HepG2 (cell line): ENCODE data around the gene NAA38. TPM values are rescaled to one million over a fixed set of nuclear protein-coding genes. Genes with fewer than 3 reads are reported as not detected.

ENCODE experiments used
- ADNP ChIP-seq: sonication (generic); formaldehyde crosslinking; IDR thresholded peaks from 2 replicates; pipeline ENCODE4 v1.4.0; 2020; ENCODE audit warnings: missing genetic modification reagents
- AKAP8 ChIP-seq: sonication (generic); formaldehyde crosslinking; IDR thresholded peaks from 2 replicates; pipeline ENCODE4 v1.5.1; 2020; ENCODE audit warnings: mild to moderate bottlenecking, missing genetic modification reagents
- ATF7-NPFF ChIP-seq: sonication (generic); formaldehyde crosslinking; IDR thresholded peaks from 2 replicates; pipeline ENCODE4 v1.8.1; 2023; ENCODE audit warnings: mild to moderate bottlenecking, low read depth, missing genetic modification reagents, moderate library complexity
- EZH2 ChIP-seq: conservative IDR thresholded peaks from 2 replicates; pipeline ENCODE4 v1.6.1; 2012; ENCODE audit warnings: mild to moderate bottlenecking, low read depth, low read length, moderate library complexity
- FOXJ3 ChIP-seq: sonication (generic); formaldehyde crosslinking; IDR thresholded peaks from 2 replicates; pipeline ENCODE4 v1.4.0; 2020; ENCODE audit warnings: missing genetic modification reagents, mild to moderate bottlenecking, borderline replicate concordance
- JUND ChIP-seq: sonication (generic); formaldehyde crosslinking; IDR thresholded peaks from 2 replicates; pipeline ENCODE4 v1.8.0; 2022; ENCODE audit warnings: mild to moderate bottlenecking, missing genetic modification reagents
- KDM4B ChIP-seq: sonication (generic); formaldehyde crosslinking; IDR thresholded peaks from 2 replicates; pipeline ENCODE4 v1.4.0; 2020; ENCODE audit warnings: missing genetic modification reagents
- MYC ChIP-seq: sonication (generic); formaldehyde crosslinking; IDR thresholded peaks from 2 replicates; pipeline ENCODE4 v1.9.0; 2021; ENCODE audit warnings: missing genetic modification reagents, borderline replicate concordance
- RFX1 ChIP-seq: fragments of 450-650 bp; IDR thresholded peaks from 2 replicates; pipeline ENCODE4 v1.6.1; 2017
- SMC3 ChIP-seq: IDR thresholded peaks from 2 replicates; pipeline ENCODE4 v1.6.1; 2011; ENCODE audit warnings: low read length, improper control_type of control experiment
- SMYD3 ChIP-seq: sonication (generic); formaldehyde crosslinking; IDR thresholded peaks from 2 replicates; pipeline ENCODE4 v1.8.1; 2023; ENCODE audit warnings: mild to moderate bottlenecking, missing genetic modification reagents
- TIGD3 ChIP-seq: sonication (generic); formaldehyde crosslinking; IDR thresholded peaks from 2 replicates; pipeline ENCODE4 v1.5.1; 2020; ENCODE audit warnings: mild to moderate bottlenecking, missing genetic modification reagents, borderline replicate concordance
- U2AF1 ChIP-seq: fragments of 200-400 bp; formaldehyde crosslinking; optimal IDR thresholded peaks from 2 replicates; pipeline ENCODE3; 2017; ENCODE audit warnings: mild to moderate bottlenecking, low read depth, low read length
- ZBTB8A ChIP-seq: sonication (generic); formaldehyde crosslinking; IDR thresholded peaks from 2 replicates; pipeline ENCODE4 v1.4.0; 2020; ENCODE audit warnings: mild to moderate bottlenecking, low read depth, missing genetic modification reagents, borderline replicate concordance
- ZFYVE20 ChIP-seq: sonication (generic); formaldehyde crosslinking; IDR thresholded peaks from 2 replicates; pipeline ENCODE4 v1.8.0; 2023; ENCODE audit warnings: low read depth, mild to moderate bottlenecking, moderate library complexity, missing genetic modification reagents, borderline replicate concordance
- ZNF160 ChIP-seq: sonication (generic); formaldehyde crosslinking; IDR thresholded peaks from 2 replicates; pipeline ENCODE4 v1.8.0; 2022; ENCODE audit warnings: mild to moderate bottlenecking, inconsistent platforms, missing genetic modification reagents
- ZNF18 ChIP-seq: sonication (generic); formaldehyde crosslinking; IDR thresholded peaks from 2 replicates; pipeline ENCODE4 v1.8.0; 2022; ENCODE audit warnings: mild to moderate bottlenecking, missing genetic modification reagents; ENCODE audit not compliant: insufficient replicate concordance
- ZNF329 ChIP-seq: sonication (generic); formaldehyde crosslinking; IDR thresholded peaks from 2 replicates; pipeline ENCODE4 v1.9.0; 2021; ENCODE audit warnings: low read depth, mild to moderate bottlenecking, missing genetic modification reagents
- ZNF350 ChIP-seq: sonication (generic); formaldehyde crosslinking; IDR thresholded peaks from 2 replicates; pipeline ENCODE4 v1.4.0; 2020; ENCODE audit warnings: mild to moderate bottlenecking, low read depth, missing genetic modification reagents, borderline replicate concordance
- ZNF550 ChIP-seq: sonication (generic); formaldehyde crosslinking; IDR thresholded peaks from 2 replicates; pipeline ENCODE4 v1.4.0; 2020; ENCODE audit warnings: mild to moderate bottlenecking, missing genetic modification reagents, borderline replicate concordance
- ZNF766 ChIP-seq: sonication (generic); formaldehyde crosslinking; IDR thresholded peaks from 2 replicates; pipeline ENCODE4 v1.5.0; 2020; ENCODE audit warnings: missing genetic modification reagents, borderline replicate concordance
- ZNF776 ChIP-seq: sonication (generic); formaldehyde crosslinking; IDR thresholded peaks from 2 replicates; pipeline ENCODE4 v1.4.0; 2020; ENCODE audit warnings: mild to moderate bottlenecking, missing genetic modification reagents
- ZNF839 ChIP-seq: sonication (generic); formaldehyde crosslinking; IDR thresholded peaks from 2 replicates; pipeline ENCODE4 v1.4.0; 2020; ENCODE audit warnings: missing genetic modification reagents, mild to moderate bottlenecking, borderline replicate concordance
- ZNF891 ChIP-seq: sonication (generic); formaldehyde crosslinking; IDR thresholded peaks from 2 replicates; pipeline ENCODE4 v1.5.0; 2020; ENCODE audit warnings: mild to moderate bottlenecking, missing genetic modification reagents
- polyA plus RNA-seq, 8 experiments: library from polyadenylated mRNA; depleted of rRNA in 3 of 8; stranded (reverse) in 7 of 8; unstranded in 1 of 8; fragments of >200 nt; fragmentation: Illumina TruSeq in 4 of 8; extraction: Trizol in 4 of 8; gene quantifications; 2 replicates each; pipeline versions ENCODE4 v1.2.1 to v1.2.3, GENCODE V29; 2011 to 2016; ENCODE audit warnings: low read depth in 4 of 8, missing spikeins in 1 of 8, mixed read lengths in 1 of 8; ENCODE audit not compliant: insufficient read depth in 1 of 8
- total RNA-seq, 5 experiments: library from RNA; depleted of rRNA; stranded (reverse); fragments of >200 nt; fragmentation: Illumina TruSeq; extraction: Trizol; gene quantifications; 2 replicates each; pipeline ENCODE4 v1.2.3, GENCODE V29; 2016; ENCODE audit warnings: low read depth in 1 of 5
- TF ChIP-seq, protein P1 (sequence below): IDR thresholded peaks from 2 replicates; pipeline ENCODE4 v1.6.1; 2016; ENCODE audit warnings: missing compliant biosample characterization, missing genetic modification reagents, borderline replicate concordance

Gene NAA38
- total and polyA plus RNA-seq, 2 of the 13 experiments (the other 11 are each of a cell fraction or from before 2014, with no cell fraction given), result 46.9 to 91.6 TPM

- TF ChIP-seq ZNF18 (CRISPR knock-in tag), result no peak
- TF ChIP-seq SMYD3, result no peak
- no peak for TF ChIP-seq ADNP (CRISPR knock-in tag)
- no peak for TF ChIP-seq ATF7-NPFF (CRISPR knock-in tag)
- no peak for TF ChIP-seq FOXJ3 (CRISPR knock-in tag)
- no peak; the same call in 1 of the 2 replicates for TF ChIP-seq ZBTB8A (CRISPR knock-in tag)
- TF ChIP-seq SMC3, result peak; percentile 36; the same call in 1 of the 2 replicates
- TF ChIP-seq, protein P1, sequence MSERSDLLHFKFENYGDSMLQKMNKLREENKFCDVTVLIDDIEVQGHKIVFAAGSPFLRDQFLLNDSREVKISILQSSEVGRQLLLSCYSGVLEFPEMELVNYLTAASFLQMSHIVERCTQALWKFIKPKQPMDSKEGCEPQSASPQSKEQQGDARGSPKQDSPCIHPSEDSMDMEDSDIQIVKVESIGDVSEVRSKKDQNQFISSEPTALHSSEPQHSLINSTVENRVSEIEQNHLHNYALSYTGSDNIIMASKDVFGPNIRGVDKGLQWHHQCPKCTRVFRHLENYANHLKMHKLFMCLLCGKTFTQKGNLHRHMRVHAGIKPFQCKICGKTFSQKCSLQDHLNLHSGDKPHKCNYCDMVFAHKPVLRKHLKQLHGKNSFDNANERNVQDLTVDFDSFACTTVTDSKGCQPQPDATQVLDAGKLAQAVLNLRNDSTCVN, result no peak
- peak; percentile 95 for TF ChIP-seq RFX1
- TF ChIP-seq MYC (CRISPR knock-in tag), result peak; percentile 85
- 0 out of 2 replicates have a peak, but pooled peaks have one; percentile 25 for TF ChIP-seq KDM4B (CRISPR knock-in tag)
- no peak for TF ChIP-seq EZH2
- TF ChIP-seq AKAP8, result peak; percentile 89
- TF ChIP-seq ZNF839 (CRISPR knock-in tag), result no peak
- no peak for TF ChIP-seq JUND (CRISPR knock-in tag)
- TF ChIP-seq ZNF776 (CRISPR knock-in tag), result no peak
- TF ChIP-seq TIGD3 (CRISPR knock-in tag), result no peak
- TF ChIP-seq ZNF329 (CRISPR knock-in tag), result no peak
- TF ChIP-seq ZNF160 (CRISPR knock-in tag), result no peak
- TF ChIP-seq ZNF891 (CRISPR knock-in tag), result no peak; the same call in 1 of the 2 replicates
- no peak for TF ChIP-seq ZNF550 (CRISPR knock-in tag)
- no peak for TF ChIP-seq U2AF1
- TF ChIP-seq ZNF350 (CRISPR knock-in tag), result peak; percentile 62; the same call in 1 of the 2 replicates
- TF ChIP-seq ZNF766, result 0 out of 2 replicates have a peak, but pooled peaks have one; percentile 19
- no peak for TF ChIP-seq ZFYVE20 (CRISPR knock-in tag)
Measured at GRCh38 chr17:7834957-7835813, 22.2 kb downstream of the NAA38 start (continued).
